IPS-18a (cell line): ENCODE measurements around the gene GRIK2.
"Not testable (repeated sequence)": the region's sequence is repeated elsewhere in the genome, so short reads cannot be mapped to it uniquely, and the experiment has no call there.

Source experiments
- H3K27ac ChIP-seq: one replicate; pipeline ENCODE4 v1.5.1; 2013; ENCODE audit warnings: low read length
- H3K27me3 ChIP-seq: one replicate; pipeline ENCODE4 v1.6.1; 2013; ENCODE audit warnings: mild to moderate bottlenecking, low read length; ENCODE audit not compliant: control insufficient read depth, insufficient read depth
- H3K36me3 ChIP-seq: one replicate; pipeline ENCODE4 v1.6.1; 2013; ENCODE audit warnings: low read depth, low read length; ENCODE audit not compliant: control insufficient read depth
- H3K4me1 ChIP-seq: one replicate; pipeline ENCODE4 v1.6.1; 2013; ENCODE audit warnings: low read depth, low read length; ENCODE audit not compliant: control insufficient read depth
- H3K4me3 ChIP-seq: one replicate; pipeline ENCODE4 v1.5.1; 2013; ENCODE audit warnings: low read length
- H3K9ac ChIP-seq: one replicate; pipeline ENCODE4 v1.6.1; 2013; ENCODE audit warnings: mild to moderate bottlenecking, low read length, moderate library complexity
- H3K9me3 ChIP-seq: one replicate; pipeline ENCODE4 v1.6.1; 2013; ENCODE audit warnings: low read depth, low read length; ENCODE audit not compliant: control insufficient read depth

Gene GRIK2

DNA sequence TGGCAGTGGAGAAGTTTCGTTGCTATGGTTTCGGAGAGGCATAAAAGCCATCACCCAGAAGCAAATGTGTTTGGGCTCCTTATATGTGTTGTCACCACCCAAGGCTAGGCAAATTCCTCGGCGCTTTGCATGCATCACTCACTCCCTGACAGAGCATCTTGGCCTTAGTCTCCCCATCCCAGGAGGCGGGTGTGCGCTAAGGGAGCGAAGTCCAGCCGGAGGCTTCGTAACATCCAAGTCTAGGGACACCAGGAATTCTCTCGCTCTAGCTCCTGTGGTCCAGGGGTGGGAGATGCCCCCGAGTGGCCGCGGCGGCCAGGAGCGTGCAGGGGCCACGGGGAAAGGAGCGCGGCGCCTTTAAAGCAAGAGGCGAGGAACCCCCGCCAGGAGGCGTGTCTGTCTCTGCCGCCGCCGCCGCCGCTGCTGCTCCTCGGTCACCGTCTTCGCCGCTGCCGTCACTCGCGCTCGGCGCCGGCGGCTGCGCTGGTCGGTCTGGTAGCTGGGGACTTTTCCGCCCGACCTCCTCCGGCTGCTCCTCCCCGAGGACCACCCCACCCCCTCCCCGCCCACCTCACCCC is at the start of gene GRIK2:
GRIK2 (plus strand) TSS at position 458 of the 578 bp plus-strand sequence.
- Histone ChIP-seq H3K27me3 (peaks cover 58% of the 10 kb centered on the region), H3K36me3 (no peaks in the 10 kb centered on the region), H3K9ac (peak within 1 kb of the TSS; percentile 34), H3K4me3 (peak within 1 kb of the TSS; percentile 89), H3K9me3 (no peaks in the 10 kb centered on the region), H3K27ac (no peak within 1 kb of the TSS), H3K4me1 (peaks cover 6% of the 10 kb centered on the region)

- Histone ChIP-seq H3K4me1 (no peaks in the 10 kb centered on the region), H3K27ac (no peak overlapping the region), H3K36me3 (no peaks in the 10 kb centered on the region), H3K27me3 (no peaks in the 10 kb centered on the region), H3K9ac (no peak overlapping the region), H3K4me3 (no peak overlapping the region), H3K9me3 (no peaks in the 10 kb centered on the region)
These were observed 48.6 kb upstream of the GRIK2 start for GRCh38 chr6:101344885-101345284.

- H3K4me3 ChIP-seq: no peak overlapping the region
- H3K9me3 ChIP-seq: no peaks in the 10 kb centered on the region
- H3K36me3 ChIP-seq: no peaks in the 10 kb centered on the region
- H3K4me1 ChIP-seq: no peaks in the 10 kb centered on the region
- H3K27me3 ChIP-seq: no peaks in the 10 kb centered on the region
- H3K27ac ChIP-seq: no peak overlapping the region
- H3K9ac ChIP-seq: no peak overlapping the region
These were observed 44.7 kb upstream of the GRIK2 start for GRCh38 chr6:101348816-101349215.

GRCh38 chr6:101350631-101351030 is 42.9 kb upstream of the GRIK2 start:
- H3K27ac ChIP-seq, H3K27me3 ChIP-seq, H3K9ac ChIP-seq, H3K36me3 ChIP-seq, H3K9me3 ChIP-seq, H3K4me1 ChIP-seq, H3K4me3 ChIP-seq: not testable (repeated sequence)

DNA sequence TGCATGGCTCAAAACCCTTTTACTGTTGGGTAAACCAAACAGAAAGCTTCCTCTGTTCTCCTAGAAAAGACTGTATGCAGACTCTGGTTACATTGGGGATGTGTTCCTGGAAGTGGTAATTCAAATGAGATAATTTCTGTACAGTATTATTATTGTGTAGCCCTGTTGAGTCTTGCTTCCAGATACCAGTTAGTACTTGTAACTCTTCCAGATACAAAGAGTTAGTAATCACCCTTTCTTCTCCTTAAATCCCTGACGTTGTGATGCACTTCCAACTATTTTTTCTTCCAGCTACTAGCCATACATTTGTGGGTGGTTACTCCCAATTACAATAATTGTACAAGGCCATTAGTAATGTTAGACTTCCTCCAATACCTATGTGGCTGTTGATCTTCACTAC is 42.3 kb upstream of the GRIK2 start:
- H3K9ac ChIP-seq: no peak overlapping the region
- H3K9me3 ChIP-seq: no peaks in the 10 kb centered on the region
- no peak overlapping the region for H3K4me3 ChIP-seq
- H3K4me1 ChIP-seq: no peaks in the 10 kb centered on the region
- H3K36me3 ChIP-seq: no peaks in the 10 kb centered on the region
- no peak overlapping the region for H3K27ac ChIP-seq
- no peaks in the 10 kb centered on the region for H3K27me3 ChIP-seq

- Histone ChIP-seq H3K4me3 (no peak overlapping the region), H3K27me3 (no peaks in the 10 kb centered on the region), H3K9ac (no peak overlapping the region)
These were observed 41.2 kb upstream of the GRIK2 start for GRCh38 chr6:101352316-101352715.

GRCh38 chr6:101365181-101365580 is 28.3 kb upstream of the GRIK2 start:
- Histone ChIP-seq H3K9ac (no peak overlapping the region), H3K4me3 (no peak overlapping the region), H3K27ac (no peak overlapping the region), H3K9me3 (no peaks in the 10 kb centered on the region), H3K27me3 (no peaks in the 10 kb centered on the region), H3K4me1 (no peaks in the 10 kb centered on the region), H3K36me3 (no peaks in the 10 kb centered on the region)

More at GRCh38 chr6:101352316-101352715, 41.2 kb upstream of the GRIK2 start:
- H3K36me3 ChIP-seq: no peaks in the 10 kb centered on the region
- no peaks in the 10 kb centered on the region for H3K4me1 ChIP-seq
- H3K9me3 ChIP-seq: no peaks in the 10 kb centered on the region
- H3K27ac ChIP-seq: no peak overlapping the region

GRCh38 chr6:101379926-101380325 is 13.6 kb upstream of the GRIK2 start:
- Histone ChIP-seq H3K9me3 (no peaks in the 10 kb centered on the region), H3K27ac (no peak overlapping the region), H3K4me1 (no peaks in the 10 kb centered on the region), H3K36me3 (no peaks in the 10 kb centered on the region), H3K27me3 (no peaks in the 10 kb centered on the region), H3K9ac (no peak overlapping the region), H3K4me3 (no peak overlapping the region)

DNA sequence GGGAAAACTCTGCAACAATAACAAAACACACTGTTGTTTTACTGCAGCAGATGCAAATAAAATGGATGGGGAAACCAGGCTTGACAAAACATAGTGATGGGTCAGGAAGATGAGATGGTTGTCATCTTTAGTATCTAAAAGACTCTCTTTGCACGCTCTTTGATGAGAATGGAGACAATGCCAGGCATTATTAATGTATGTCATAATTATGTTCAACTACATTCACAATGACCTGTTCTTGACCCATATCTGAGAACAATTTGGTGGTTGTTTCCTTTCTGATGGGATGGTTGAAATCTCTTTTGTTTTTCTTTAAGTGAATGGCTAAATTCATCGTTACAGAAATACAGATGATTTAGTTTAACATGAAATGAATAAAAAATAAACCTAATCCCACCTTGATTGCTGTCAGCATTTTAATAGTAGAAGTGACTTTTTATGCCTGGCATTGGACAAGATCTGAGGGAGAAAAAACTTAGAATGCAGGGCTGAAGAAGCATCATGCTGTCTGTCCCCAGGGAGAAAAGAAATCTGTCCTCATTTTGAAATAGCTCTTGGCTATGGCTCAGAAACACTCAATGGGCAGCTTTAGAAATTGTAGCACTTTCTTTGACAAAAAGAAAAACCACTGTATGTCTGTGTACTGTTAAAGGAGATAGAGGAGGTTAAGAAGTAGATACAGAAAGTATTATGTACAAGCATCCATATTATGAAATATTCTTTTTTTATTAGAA is 12.4 kb upstream of the GRIK2 start:
- H3K9me3 ChIP-seq: no peaks in the 10 kb centered on the region
- H3K36me3 ChIP-seq: no peaks in the 10 kb centered on the region
- no peak overlapping the region for H3K9ac ChIP-seq
- no peak overlapping the region for H3K4me3 ChIP-seq
- H3K4me1 ChIP-seq: no peaks in the 10 kb centered on the region
- no peak overlapping the region for H3K27ac ChIP-seq
- no peaks in the 10 kb centered on the region for H3K27me3 ChIP-seq

DNA sequence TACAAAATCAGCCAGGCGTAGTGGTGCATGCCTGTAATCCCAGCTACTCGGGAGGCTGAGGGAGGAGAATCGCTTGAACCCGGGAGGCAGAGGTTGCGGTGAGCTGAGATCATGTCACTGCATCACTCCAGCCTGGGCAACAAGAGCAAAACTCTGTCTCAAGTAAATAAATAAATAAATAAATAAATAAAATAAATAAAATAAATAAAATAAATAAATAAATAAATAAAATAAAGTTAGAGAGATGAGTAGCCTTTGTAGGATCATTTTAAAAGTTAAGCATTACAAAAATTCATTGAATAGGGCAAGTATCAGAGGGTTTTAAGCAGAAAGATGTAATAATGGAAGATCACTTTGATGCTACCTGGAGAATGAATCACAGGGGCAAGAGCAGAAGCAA is 9.8 kb upstream of the GRIK2 start:
- not testable (repeated sequence) for H3K4me1 ChIP-seq, H3K27ac ChIP-seq, H3K9ac ChIP-seq, H3K4me3 ChIP-seq, H3K36me3 ChIP-seq, H3K27me3 ChIP-seq, H3K9me3 ChIP-seq

DNA sequence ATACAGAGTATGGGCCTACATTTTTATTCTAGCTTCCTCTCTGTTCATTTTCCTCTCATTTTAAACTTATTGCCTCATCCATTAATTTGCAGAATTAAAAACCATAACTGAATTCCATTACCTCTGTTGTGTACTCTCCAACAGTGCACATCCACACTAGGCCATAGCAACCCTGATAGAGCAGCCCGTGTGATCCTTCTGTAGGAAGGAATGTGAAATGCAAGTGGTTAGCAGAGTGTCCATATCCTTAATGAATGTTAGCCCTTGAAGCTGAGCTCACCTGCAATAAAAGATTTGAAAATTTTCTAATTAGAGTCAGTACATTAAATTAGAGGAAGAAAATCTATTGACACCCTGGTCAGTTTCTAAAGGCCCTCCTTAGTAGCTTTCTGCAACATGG is 6.5 kb upstream of the GRIK2 start:
- no peaks in the 10 kb centered on the region for H3K36me3 ChIP-seq
- no peak overlapping the region for H3K4me3 ChIP-seq
- no peak overlapping the region for H3K9ac ChIP-seq
- H3K4me1 ChIP-seq: no peaks in the 10 kb centered on the region
- no peak overlapping the region for H3K27ac ChIP-seq
- H3K27me3 ChIP-seq: peaks cover 19% of the 10 kb centered on the region
- H3K9me3 ChIP-seq: no peaks in the 10 kb centered on the region
